Psoas muscle (tissue), 8 donors: ENCODE results near the gene FHAD1. TPM values are rescaled to one million over a fixed set of nuclear protein-coding genes. Genes with fewer than 3 reads are reported as not detected.
"Not testable (repeated sequence)": the region's sequence is repeated elsewhere in the genome, so short reads cannot be mapped to it uniquely, and the experiment has no call there.

ENCODE experiments used
- ATAC-seq, 4 donors: fragments of 200-7000 bp; cut with Tn5 transposase; one replicate each; pipeline ENCODE4 v1.9.1; 2020; ENCODE audit warnings: moderate library complexity in 3 of 4, mild to moderate bottlenecking in 2 of 4
- DNase-seq, 2 donors: peaks; one replicate each; pipeline ENCODE4 v3.0.0-alpha.2; 2020
- H3K27ac ChIP-seq: fragments of 200-600 bp; one replicate; pipeline ENCODE4 v1.8.0; 2022
- H3K27me3 ChIP-seq, 3 donors: fragments of 200-600 bp in 1 of 3; one replicate each; pipeline versions ENCODE4 v1.6.1 to v1.8.0; 2013 to 2022; ENCODE audit warnings: low read length in 2 of 3, mild to moderate bottlenecking in 2 of 3, moderate library complexity in 1 of 3; ENCODE audit not compliant: insufficient read depth in 3 of 3
- H3K36me3 ChIP-seq, 2 donors: fragments of 200-600 bp in 1 of 2; one replicate each; pipeline versions ENCODE4 v1.6.1 to v1.8.0; 2013 to 2022; ENCODE audit warnings: low read depth in 1 of 2, mild to moderate bottlenecking in 1 of 2, moderate library complexity in 1 of 2; ENCODE audit not compliant: insufficient read depth in 1 of 2
- H3K4me1 ChIP-seq: fragments of 200-600 bp; one replicate; pipeline ENCODE4 v1.8.0; 2022
- H3K4me3 ChIP-seq: fragments of 200-600 bp; one replicate; pipeline ENCODE4 v1.8.0; 2022; ENCODE audit warnings: mild to moderate bottlenecking
- H3K9me3 ChIP-seq: fragments of 200-600 bp; one replicate; pipeline ENCODE4 v1.8.0; 2022
- CTCF ChIP-seq: fragments of 200-600 bp; IDR thresholded peaks from one replicate; pipeline ENCODE4 v1.8.0; 2022; ENCODE audit warnings: antibody characterized with exemption
- WGBS, 3 donors: extraction: QIAGEN DNeasy Blood & Tissue Kit; methylation state at CpG; one replicate each; pipeline versions ENCODE4 v1.1.6 to v1.1.7; 2013; 5-methylcytosine and 5-hydroxymethylcytosine counted together
- intact Hi-C, 2 donors: fragments of 100-400 bp; cut with DNase I; formaldehyde crosslinking; loops; one replicate each; pipeline versions ENCODE4 v1.11.0 to v1.14.2; 2022
- polyA plus RNA-seq, 3 donors: library from polyadenylated mRNA; stranded (reverse); fragments of 200-250 nt; gene quantifications; one replicate each; pipeline ENCODE4 v1.2.3, GENCODE V29; 2013
- total RNA-seq, 4 donors: library from RNA; stranded (reverse); fragmentation: NEBNext Ultra II Directional in 2 of 4; extraction: Animal tissue kit (Norgen Biotek cat#: 25700) in 2 of 4; gene quantifications; one replicate each; pipeline versions ENCODE4 v1.2.1 to v1.2.4, GENCODE V29; 2021 to 2023
- donor health status: healthy with polysubstance abuse.
- donor health status: DM: no; HTN: no; CAD: no; lungs with moderate emphysema.
- donor health status: Bipolar disorder and iron deficiency.
- donor health status: healthy.
- donor health status: DM: yes; HTN: yes; CAD: no.
- donor health status: DM: no; HTN: no; CAD: no.
- donor health status: DM: no; HTN: no; CAD: no.
- donor health status: DM: yes; HTN: yes; CAD: no.

Gene FHAD1
- total and polyA plus RNA-seq, 7 donors: 0.03 to 0.24 (median 0.06) TPM; not detected in 4

GRCh38 chr1:15427280-15427666, 180.2 kb downstream of the FHAD1 start:
- intact Hi-C loops: no loop called here
- H3K9me3 ChIP-seq: no peaks in the 10 kb centered on the region
- no peaks in the 10 kb centered on the region for H3K4me1 ChIP-seq
- H3K27me3 ChIP-seq: no peaks in the 10 kb centered on the region
- no peak for ATAC-seq
- H3K27ac ChIP-seq: no peak overlapping the region
- TF ChIP-seq CTCF: no peak
- H3K4me3 ChIP-seq: no peak overlapping the region
- H3K36me3 ChIP-seq: no peaks in the 10 kb centered on the region
- 86 to 94% (median 88%) methylated on average over 6 of the region's 6 CpGs for WGBS, 3 donors
- DNase-seq: peak in 1 of 2 donors; percentile 37

GRCh38 chr1:15428252-15428651, 181.2 kb downstream of the FHAD1 start:
- DNase-seq, H3K36me3 ChIP-seq, ATAC-seq, H3K27me3 ChIP-seq, H3K9me3 ChIP-seq, H3K4me1 ChIP-seq, H3K27ac ChIP-seq, H3K4me3 ChIP-seq: not testable (repeated sequence)
- 92 to 95% (median 93%) methylated on average over 7 to 11 of the region's 11 CpGs for WGBS, 3 donors
- intact Hi-C loops: loop anchor here in 1 of 2 donors (2.0 kb wide), 1 partner anchor 103 kb away; no protein-coding TSS in a partner anchor

- H3K9me3 ChIP-seq: no peaks in the 10 kb centered on the region
- H3K4me3 ChIP-seq: no peak overlapping the region
- ATAC-seq (no peak), DNase-seq (no peak)
- no peaks in the 10 kb centered on the region for H3K27me3 ChIP-seq
- 86 to 94% (median 90%) methylated on average over 13 to 18 of the region's 18 CpGs for whole genome bisulfite sequencing, 3 donors
- TF ChIP-seq CTCF: no peak
- H3K4me1 ChIP-seq: no peaks in the 10 kb centered on the region
- intact Hi-C loops: loop anchor here in 1 of 2 donors (2.0 kb wide), 1 partner anchor 104 kb away; no protein-coding TSS in a partner anchor
- H3K27ac ChIP-seq: no peak overlapping the region
- no peaks in the 10 kb centered on the region for H3K36me3 ChIP-seq
These were observed 181.9 kb downstream of the FHAD1 start for GRCh38 chr1:15428815-15429435.

- 86 to 89% (median 86%) methylated on average over 19 of the region's 19 CpGs for WGBS, 3 donors
- no peak overlapping the region for H3K27ac ChIP-seq
- H3K27me3 ChIP-seq: no peaks in the 10 kb centered on the region
- H3K36me3 ChIP-seq: no peaks in the 10 kb centered on the region
- no peak for DNase-seq
- H3K4me1 ChIP-seq: no peaks in the 10 kb centered on the region
- ATAC-seq: no peak
- H3K9me3 ChIP-seq: no peaks in the 10 kb centered on the region
- TF ChIP-seq CTCF: no peak
- H3K4me3 ChIP-seq: no peak overlapping the region
- intact Hi-C loops: loop anchor here (2.0 to 10.0 kb wide), 2 partner anchors 105 to 305 kb away; no protein-coding TSS in a partner anchor
These were observed 182.7 kb downstream of the FHAD1 start for GRCh38 chr1:15429701-15430149.

- H3K9me3 ChIP-seq: no peaks in the 10 kb centered on the region
These were observed 184.0 kb downstream of the FHAD1 start for GRCh38 chr1:15430787-15431570.

More at GRCh38 chr1:15430787-15431570, 184.0 kb downstream of the FHAD1 start:
- intact Hi-C loops: loop anchor here in 1 of 2 donors (1.0 to 10.0 kb wide), 2 partner anchors 107 to 306 kb away; no protein-coding TSS in a partner anchor
- no peaks in the 10 kb centered on the region for H3K4me1 ChIP-seq
- H3K27me3 ChIP-seq: no peaks in the 10 kb centered on the region
- H3K36me3 ChIP-seq: no peaks in the 10 kb centered on the region
- 61 to 65% (median 64%) methylated on average over 19 of the region's 19 CpGs for WGBS, 3 donors
- peak; percentile 97 for TF ChIP-seq CTCF
- ATAC-seq: peak; percentile 75 to 80 (median 78)
- H3K27ac ChIP-seq: no peak overlapping the region
- no peak overlapping the region for H3K4me3 ChIP-seq
- peak; percentile 63 to 82 for DNase-seq
